Activated T-cell treated with anti-CD3 and anti-CD28 coated beads for 1 hour (primary cell): ENCODE data around the gene COMP.

Source experiments
- DNase-seq: peaks from one replicate; pipeline ENCODE4 v3.0.0-alpha.2; 2020; ENCODE audit warnings: low read depth

The COMP gene

DNA sequence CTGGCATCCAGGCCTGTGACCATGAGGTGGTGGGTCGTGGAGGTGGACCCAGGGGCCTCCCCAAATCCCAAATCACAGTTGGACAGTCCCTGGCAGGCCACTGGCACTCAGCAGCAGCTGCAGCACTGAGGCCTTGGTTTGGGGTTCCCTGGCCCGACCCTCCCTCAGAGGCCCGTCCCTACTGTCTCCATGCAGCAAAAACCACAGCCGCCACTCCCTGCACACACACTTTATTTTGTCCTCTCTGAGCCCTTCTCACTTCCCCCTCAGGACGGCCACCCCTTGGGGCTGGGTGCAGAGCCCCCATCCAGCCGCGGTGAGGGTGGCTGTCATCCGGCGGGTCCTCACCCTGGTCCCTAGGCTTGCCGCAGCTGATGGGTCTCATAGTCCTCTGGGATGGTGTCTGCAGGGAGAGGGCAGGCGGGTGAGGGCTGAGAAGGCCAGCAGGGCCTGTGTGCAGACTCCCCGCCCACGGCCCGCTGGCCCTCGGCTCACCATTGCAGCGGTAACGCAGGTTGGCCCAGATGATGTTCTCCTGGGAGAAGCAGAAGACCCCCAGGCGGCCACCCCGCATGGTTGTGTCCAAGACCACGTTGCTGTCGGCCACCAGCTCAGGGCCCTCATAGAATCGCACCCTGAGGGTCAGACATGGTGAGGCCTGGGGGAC is 8.4 kb downstream of the COMP start:
- DNase-seq: no peak

DNA sequence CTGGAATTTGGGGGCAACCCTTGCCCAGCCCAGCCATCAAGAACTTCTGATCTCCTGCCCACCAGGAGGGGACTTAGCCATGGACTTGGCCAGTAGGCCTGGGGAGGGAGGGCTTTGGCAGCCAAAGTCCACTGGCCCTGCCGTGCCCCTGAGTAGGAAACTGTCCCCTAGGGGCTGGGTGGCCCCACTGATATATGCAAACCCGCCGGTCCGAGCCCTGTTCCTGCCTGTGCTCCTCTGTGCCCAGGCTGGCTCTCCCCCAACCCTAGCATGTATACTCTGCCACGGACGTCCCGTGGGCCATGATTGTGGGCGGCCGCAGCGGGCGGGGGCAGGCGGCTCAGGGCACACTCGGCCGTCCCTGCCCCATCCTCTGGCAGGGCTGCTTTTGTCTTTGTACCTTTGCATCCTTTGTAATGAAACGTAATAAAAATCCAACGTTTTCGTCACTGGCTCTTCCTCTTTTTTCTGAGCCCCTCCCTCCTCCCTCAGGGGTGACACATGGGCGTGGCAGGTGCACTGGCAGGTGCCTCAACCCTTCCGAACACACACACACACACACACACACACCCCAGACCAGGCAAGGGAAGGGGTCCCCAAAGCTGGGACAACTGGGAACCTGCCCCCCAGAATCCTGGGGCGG is 9.1 kb downstream of the COMP start:
- no peak for DNase-seq

DNA sequence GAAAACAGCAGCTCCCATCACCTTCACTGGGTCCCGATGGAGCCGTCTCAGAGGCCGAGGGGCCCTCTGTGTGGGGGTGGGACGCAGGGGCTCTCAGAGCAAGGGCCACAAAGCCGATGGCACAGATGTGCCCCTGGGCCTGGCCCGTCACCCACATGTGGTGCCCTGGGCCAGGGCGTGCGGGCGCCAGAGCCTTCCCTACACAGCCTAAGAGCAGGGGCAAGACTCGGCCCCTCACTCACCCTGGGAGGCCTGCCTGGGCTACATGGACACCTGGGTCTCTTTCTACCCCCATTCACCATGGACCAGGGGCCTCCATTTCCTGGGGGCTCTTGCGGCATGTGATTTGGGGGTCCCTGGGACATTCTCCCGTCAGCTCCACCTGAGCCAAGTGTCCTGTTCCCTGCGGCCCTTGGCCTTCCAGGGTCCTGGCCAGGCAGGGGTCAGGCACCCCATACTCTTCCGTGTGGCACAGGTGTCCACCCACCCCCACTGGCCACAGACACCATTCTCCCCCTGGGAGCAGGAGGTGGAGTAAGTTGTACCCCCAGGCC is 10.0 kb downstream of the COMP start:
- no peak for DNase-seq

DNA sequence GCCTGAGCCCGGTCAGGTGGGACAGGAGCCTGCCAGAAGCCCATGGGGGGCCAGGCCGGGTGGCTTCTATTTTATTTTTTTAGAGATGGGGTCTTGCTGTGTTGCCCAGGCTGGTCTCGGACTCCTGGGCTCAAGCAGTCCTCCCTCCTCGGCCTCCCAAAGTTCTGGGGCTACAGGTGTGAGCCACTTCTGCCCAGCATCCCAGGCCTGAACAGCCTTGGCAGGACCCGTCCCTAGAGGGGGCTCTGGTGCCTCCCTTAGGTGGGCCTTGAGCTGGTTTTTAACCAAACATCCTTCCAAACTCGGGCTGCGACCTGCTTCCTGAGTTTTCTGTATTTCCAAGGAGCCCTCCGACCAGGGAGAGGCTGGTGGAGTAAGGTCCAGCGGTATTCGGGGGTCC is 10.5 kb downstream of the COMP start:
- DNase-seq: no peak

GRCh38 chr19:18780081-18780480 is 11.0 kb downstream of the COMP start:
- DNase-seq: no peak

GRCh38 chr19:18778826-18779495 is 12.1 kb downstream of the COMP start:
- no peak for DNase-seq

GRCh38 chr19:18778076-18778389 is 13.1 kb downstream of the COMP start:
- no peak for DNase-seq

GRCh38 chr19:18777301-18778075 is 13.6 kb downstream of the COMP start:
- no peak for DNase-seq

DNA sequence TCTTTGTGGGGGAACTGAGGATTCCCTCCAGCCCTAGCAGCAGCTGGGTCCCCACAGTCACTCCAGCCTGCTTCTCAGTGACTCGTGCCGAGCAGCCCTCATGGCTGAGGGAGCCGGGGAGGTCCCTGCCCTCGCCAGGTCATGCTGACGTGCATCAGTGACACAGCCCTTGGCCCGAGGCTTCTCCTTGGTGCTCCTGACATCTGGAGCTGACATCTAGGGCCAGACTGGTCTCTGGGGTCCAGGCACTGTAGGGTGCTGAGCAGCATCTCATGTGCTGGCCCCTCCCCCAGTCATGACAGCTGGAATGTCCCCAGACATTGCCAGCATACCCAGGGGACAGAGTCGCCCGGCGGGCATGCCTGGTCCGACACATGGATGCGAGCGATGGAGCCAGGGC is 14.4 kb downstream of the COMP start:
- DNase-seq: no peak

- no peak for DNase-seq
Observed at GRCh38 chr19:18776288-18776594, 14.9 kb downstream of the COMP start.

DNA sequence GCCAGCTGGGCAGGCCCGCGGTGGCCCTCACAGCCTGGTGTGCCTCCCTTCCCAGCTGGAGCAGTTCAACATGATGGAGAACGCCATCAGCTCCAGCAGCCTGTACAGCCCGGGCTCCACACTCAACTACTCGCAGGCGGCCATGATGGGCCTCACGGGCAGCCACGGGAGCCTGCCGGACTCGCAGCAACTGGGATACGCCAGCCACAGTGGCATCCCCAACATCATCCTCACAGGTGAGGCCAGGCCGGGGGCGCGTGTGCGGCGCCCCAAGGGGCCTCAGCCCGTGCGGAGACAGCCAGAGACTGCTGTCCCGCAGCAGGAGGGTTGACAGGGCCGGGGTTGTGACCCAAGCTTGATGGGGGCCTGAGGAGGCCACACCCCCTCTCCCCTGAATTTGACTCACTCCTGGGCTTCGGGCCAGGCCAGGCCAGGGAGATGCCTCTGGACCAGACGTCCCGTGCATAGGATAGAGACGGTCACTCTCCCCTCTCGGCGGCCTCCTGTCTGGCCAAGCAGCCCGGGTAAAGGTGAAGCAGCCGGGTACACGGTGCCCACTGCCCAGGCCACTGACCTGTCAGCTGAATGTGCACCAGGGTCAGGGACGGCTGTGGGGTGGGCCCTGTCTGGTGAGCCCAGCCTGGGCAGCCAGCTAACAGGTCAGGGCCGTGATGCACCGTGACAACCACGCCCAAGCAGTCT is 15.4 kb downstream of the COMP start:
- DNase-seq: no peak

GRCh38 chr19:18774782-18775444 is 16.2 kb downstream of the COMP start:
- no peak for DNase-seq

- DNase-seq: no peak
Observed at GRCh38 chr19:18774107-18774506, 17.0 kb downstream of the COMP start.

DNA sequence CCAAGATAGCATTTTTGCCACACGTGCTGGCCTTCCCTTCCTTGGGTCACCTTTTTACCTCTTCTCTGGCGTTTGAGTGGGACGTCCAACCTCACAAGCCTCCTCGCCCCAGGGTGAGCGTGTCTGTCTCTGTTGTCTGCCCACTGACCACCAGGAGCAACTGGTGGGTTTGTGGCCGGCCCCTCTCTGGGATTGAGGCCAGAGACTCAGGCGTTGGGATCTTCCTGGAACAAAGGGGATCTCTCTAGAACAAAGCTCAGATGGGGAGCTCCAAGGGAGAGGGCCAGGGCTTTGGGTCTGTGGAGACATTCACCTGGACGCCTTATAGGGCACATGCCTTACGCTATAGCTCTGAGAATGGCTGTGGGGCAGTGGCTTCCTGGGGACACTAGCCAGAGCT is 17.4 kb downstream of the COMP start:
- DNase-seq: no peak

DNA sequence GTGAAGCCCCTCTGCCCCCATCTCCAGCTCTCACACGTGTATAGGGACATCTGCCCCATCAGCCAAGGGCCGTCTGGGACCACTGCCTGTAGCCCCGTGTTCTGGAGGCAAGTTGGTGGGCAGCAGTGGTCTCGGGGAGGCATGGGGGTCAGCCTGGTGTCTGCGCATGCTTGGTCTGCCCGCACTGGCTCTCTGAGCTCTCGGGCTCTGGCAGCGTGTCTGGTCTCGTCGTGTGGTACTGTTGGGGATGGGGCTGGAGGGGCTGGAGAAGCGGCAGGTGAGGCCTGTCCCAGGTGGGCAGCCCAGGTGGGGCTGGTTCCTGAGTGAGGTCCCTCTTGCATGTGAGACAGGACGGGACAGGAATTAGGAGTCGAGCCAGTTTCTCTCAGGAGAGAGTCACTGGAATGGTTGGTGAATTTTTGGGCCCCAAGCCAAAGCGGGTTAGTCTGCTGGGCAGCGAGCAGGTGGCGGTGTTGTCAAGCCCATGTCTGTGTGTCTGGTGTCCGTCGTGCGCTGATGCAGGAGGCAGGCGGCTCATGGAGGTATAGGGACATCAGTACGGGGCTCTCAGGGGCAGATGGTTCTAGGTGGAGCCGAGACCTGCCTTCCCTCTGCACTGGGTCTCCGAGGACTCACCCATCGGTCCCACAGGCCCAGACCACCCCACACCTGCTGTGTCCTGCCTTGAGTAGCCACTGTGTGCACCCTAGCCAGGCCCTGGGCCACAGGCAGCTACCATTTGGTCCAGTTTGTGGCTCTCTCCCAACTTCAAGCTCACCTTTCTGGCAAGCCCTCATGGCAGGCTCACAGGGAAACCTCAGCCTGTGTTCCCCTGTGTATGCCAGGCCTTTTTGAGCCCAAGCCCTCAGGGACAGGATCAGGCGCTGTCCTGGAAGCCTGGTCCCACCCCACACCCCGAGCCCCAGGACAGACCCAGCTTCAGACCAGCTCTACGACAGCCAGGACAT is 18.2 kb downstream of the COMP start:
- no peak for DNase-seq

DNA sequence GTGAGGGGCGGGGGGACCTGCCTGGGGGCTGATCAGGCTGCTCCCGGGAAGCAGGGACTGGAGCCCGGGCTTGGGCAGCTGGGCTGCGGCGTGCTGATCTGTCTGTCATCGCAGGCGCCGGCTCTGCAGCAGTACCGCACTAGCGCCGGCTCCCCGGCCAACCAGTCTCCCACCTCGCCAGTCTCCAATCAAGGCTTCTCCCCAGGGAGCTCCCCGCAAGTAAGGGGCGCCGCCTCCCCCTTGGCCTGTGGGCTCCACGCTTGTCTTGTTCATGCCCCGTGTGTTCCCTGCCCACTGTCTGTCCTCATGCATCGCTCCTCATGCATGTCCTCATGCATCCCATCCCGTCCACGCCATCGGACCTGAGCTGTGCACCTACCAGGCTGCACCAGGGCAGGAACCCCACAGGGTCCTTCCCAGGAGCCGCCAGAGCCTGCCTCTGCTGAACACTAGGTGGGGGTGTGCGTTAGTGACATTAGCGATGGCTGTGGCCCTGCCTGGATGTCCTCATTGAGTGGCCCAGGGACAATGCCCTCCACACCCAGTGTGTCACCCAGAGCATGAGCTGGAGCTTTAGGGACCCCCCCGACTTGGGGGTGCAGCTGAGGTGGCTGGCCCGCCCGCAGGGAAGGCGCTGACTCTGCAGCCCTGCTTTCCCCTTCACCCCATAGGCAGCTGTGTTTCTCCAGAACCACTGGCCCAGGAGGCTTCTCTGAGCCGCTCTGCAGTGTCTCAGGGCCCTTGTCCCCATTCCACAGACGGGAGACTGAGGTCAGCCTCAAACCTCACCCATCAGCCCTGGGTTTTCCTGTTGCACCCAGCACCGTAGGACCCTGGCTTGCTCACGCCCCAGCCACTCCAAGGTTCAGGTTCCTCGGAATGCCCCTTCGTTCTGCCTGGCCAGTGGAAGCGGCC is 19.5 kb downstream of the COMP start:
- no peak for DNase-seq

- no peak for DNase-seq
Observed at GRCh38 chr19:18770663-18771327, 20.3 kb downstream of the COMP start.

- no peak for DNase-seq
Observed at GRCh38 chr19:18769989-18770528, 21.0 kb downstream of the COMP start.
